Stimulated activated naive CD8-positive, alpha-beta T cell treated with anti-CD3 and anti-CD28 coated beads, Interleukin-15, Interleukin-2, amounts not matched to agents 100 U/mL and 50 U/mL, for 24 hours (primary cell): ENCODE results near the gene CLEC18B.
A peak's percentile ranks its signal among the peaks of the same experiment; 100 is the strongest.
"Not testable (repeated sequence)": the region's sequence is repeated elsewhere in the genome, so short reads cannot be mapped to it uniquely, and the experiment has no call there.

ENCODE experiments used
- ATAC-seq: fragments of 150-1000 bp; cut with Tn5 transposase; one replicate; pipeline ENCODE4 v1.10.0; 2021
- DNase-seq: peaks from one replicate; pipeline ENCODE4 v3.0.0; 2021

The CLEC18B gene

GRCh38 chr16:74420612-74421481 lies at the start of gene CLEC18B:
TSS of gene CLEC18B (minus strand) at chr16:74421478. CDS start at chr16:74421270, 208 bp downstream.
- not testable (repeated sequence) for DNase-seq, ATAC-seq

GRCh38 chr16:74469946-74470478 lies 48.7 kb upstream of the CLEC18B start:
- no peak for DNase-seq

GRCh38 chr16:74468807-74469525 lies 47.7 kb upstream of the CLEC18B start:
- ATAC-seq (no peak), DNase-seq (no peak)

More at GRCh38 chr16:74469946-74470478, 48.7 kb upstream of the CLEC18B start:
- ATAC-seq = no peak

GRCh38 chr16:74466872-74467271 lies 45.6 kb upstream of the CLEC18B start:
- peak; percentile 55 for ATAC-seq
- DNase-seq = no peak

GRCh38 chr16:74465851-74466685 lies 44.8 kb upstream of the CLEC18B start:
- DNase-seq = no peak
- no peak for ATAC-seq

- DNase-seq (no peak), ATAC-seq (no peak)
Measured at GRCh38 chr16:74465281-74465680, 44.0 kb upstream of the CLEC18B start.

GRCh38 chr16:74463888-74464287 lies 42.6 kb upstream of the CLEC18B start:
- DNase-seq = no peak
- ATAC-seq = peak; percentile 19

GRCh38 chr16:74462361-74462760 lies 41.1 kb upstream of the CLEC18B start:
- ATAC-seq (no peak), DNase-seq (no peak)

- DNase-seq (no peak), ATAC-seq (no peak)
Measured at GRCh38 chr16:74461826-74462225, 40.5 kb upstream of the CLEC18B start.

GRCh38 chr16:74460542-74460941 lies 39.3 kb upstream of the CLEC18B start:
- DNase-seq (no peak), ATAC-seq (no peak)

- no peak for ATAC-seq
Measured at GRCh38 chr16:74456290-74456625, 35.0 kb upstream of the CLEC18B start.

GRCh38 chr16:74455619-74456289 lies 34.5 kb upstream of the CLEC18B start:
- ATAC-seq = no peak
- no peak for DNase-seq

More at GRCh38 chr16:74456290-74456625, 35.0 kb upstream of the CLEC18B start:
- no peak for DNase-seq

GRCh38 chr16:74455213-74455612 lies 33.9 kb upstream of the CLEC18B start:
- ATAC-seq (no peak), DNase-seq (no peak)

GRCh38 chr16:74451951-74452758 lies 30.9 kb upstream of the CLEC18B start:
- ATAC-seq (peak; percentile 20), DNase-seq (no peak)

- ATAC-seq (no peak), DNase-seq (no peak)
Measured at GRCh38 chr16:74450967-74451760, 29.9 kb upstream of the CLEC18B start.

- DNase-seq (no peak), ATAC-seq (no peak)
Measured at GRCh38 chr16:74450236-74450635, 29.0 kb upstream of the CLEC18B start.

- ATAC-seq (no peak), DNase-seq (no peak)
Measured at GRCh38 chr16:74449470-74449869, 28.2 kb upstream of the CLEC18B start.

GRCh38 chr16:74448990-74449389 lies 27.7 kb upstream of the CLEC18B start:
- no peak for DNase-seq
- no peak for ATAC-seq

GRCh38 chr16:74447578-74447977 lies 26.3 kb upstream of the CLEC18B start:
- ATAC-seq (no peak), DNase-seq (no peak)

GRCh38 chr16:74446866-74447265 lies 25.6 kb upstream of the CLEC18B start:
- no peak for DNase-seq
- no peak for ATAC-seq
